Melanocyte of skin (primary cell): ENCODE data around the gene OR1A2. TPM values are rescaled to one million over a fixed set of nuclear protein-coding genes. Genes with fewer than 3 reads are reported as not detected.

ENCODE experiments used
- total RNA-seq, 2 donors: library from RNA; depleted of rRNA; stranded (reverse); fragments of >200 nt; gene quantifications; 2 replicates each; pipeline ENCODE4 v1.2.3, GENCODE V29; 2012

Gene OR1A2, protein sequence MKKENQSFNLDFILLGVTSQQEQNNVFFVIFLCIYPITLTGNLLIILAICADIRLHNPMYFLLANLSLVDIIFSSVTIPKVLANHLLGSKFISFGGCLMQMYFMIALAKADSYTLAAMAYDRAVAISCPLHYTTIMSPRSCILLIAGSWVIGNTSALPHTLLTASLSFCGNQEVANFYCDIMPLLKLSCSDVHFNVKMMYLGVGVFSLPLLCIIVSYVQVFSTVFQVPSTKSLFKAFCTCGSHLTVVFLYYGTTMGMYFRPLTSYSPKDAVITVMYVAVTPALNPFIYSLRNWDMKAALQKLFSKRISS
- not detected for total RNA-seq

DNA sequence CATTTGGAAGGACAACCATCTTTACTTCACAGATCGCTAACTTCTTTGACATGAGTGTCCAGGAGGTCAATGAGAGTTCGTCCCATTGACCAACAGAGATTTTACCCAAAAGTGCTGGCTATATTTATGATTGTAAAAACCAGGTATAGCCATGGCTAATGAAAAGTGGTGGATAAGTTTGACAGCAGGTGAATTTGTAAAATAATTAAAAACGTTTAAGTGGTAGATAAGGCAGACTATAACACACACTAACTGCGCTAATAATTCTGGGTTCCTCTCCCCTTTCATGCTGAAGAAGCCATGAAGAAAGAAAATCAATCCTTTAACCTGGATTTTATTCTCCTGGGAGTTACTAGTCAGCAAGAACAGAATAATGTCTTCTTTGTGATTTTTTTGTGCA is at the start of gene OR1A2:
OR1A2 (plus strand) TSS at position 301 of the 400 bp plus-strand sequence; CDS start at position 301, 0 bp downstream.

DNA sequence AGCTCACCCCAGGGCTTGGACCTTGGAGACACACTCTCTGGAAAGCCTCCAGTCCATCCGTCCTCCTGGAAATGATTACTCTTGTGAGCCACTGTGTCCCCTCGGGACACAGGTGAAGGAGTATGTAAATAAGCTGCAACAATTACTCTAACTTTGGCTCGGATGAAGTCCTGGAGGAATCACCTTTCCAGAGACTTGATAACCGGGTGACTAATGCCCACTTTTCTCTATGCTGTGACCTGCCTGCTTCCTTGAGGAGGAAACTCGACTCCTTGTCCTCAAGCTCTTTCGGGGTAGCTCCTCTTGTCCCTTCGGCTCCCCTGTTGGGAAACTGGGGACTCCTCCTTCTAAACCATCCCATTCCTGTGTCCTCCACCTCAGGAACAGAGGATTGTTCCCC is 10.0 kb downstream of the OR1A2 start, which contains the start of gene OR1A1:
OR1A1 (plus strand) TSS at position 301 of the 400 bp plus-strand sequence. CDS start 7,954 bp downstream, outside the sequence.

Other genes with a start within 250 kb of the OR1A2 start
- gene OR1D5, start 133.9 kb upstream of the OR1A2 start, total RNA-seq, result not detected
- not detected for gene OR1D2, start 93.1 kb upstream of the OR1A2 start, total RNA-seq
- not detected for gene OR1G1, start 70.0 kb upstream of the OR1A2 start, total RNA-seq
- not detected for gene OR1A1, start 10.1 kb downstream of the OR1A2 start, total RNA-seq
- gene OR3A1, start 100.8 kb downstream of the OR1A2 start, total RNA-seq, result under 1 TPM in 1 of 2 donors, not detected in 1; 0.33 TPM
- under 1 TPM in 1 of 2 donors, not detected in 1; 0.67 TPM for gene OR3A2, start 188.8 kb downstream of the OR1A2 start, total RNA-seq
- gene OR1E1, start 200.9 kb downstream of the OR1A2 start, total RNA-seq, result under 1 TPM in 1 of 2 donors, not detected in 1; under 0.01 TPM
- not detected for gene OR3A3, start 213.9 kb downstream of the OR1A2 start, total RNA-seq
- gene OR1E2, start 236.3 kb downstream of the OR1A2 start, total RNA-seq, result not detected